Panc1 (cell line): Measurements from ENCODE around the gene TPR. TPM values are rescaled to one million over a fixed set of nuclear protein-coding genes. Genes with fewer than 3 reads are reported as not detected.

ENCODE experiments used
- ATAC-seq: fragments of 200-7000 bp; cut with Tn5 transposase; 2 replicates; pipeline ENCODE4 v1.9.1; 2020; ENCODE audit warnings: mild to moderate bottlenecking, moderate library complexity
- BruUV-seq: library from RNA; stranded (reverse); fragments of 400-500 nt; replicated peaks from 2 replicates; lab custom pipeline; 2021; lab: Mats Ljungman, UMichigan
- CTCF ChIA-PET: fragments of 300-600 bp; sonication (Branson Sonifier 250); formaldehyde crosslinking; loops from one replicate; lab custom pipeline; 2022; ENCODE audit warnings: antibody characterized with exemption; lab: Charles Lee
- POLR2A ChIA-PET: fragments of 300-600 bp; sonication (Branson Sonifier 250); formaldehyde crosslinking; loops from one replicate; lab custom pipeline; 2022; ENCODE audit warnings: antibody characterized with exemption; lab: Charles Lee
- DNase-seq: peaks from one replicate; pipeline ENCODE4 v3.0.0-alpha.2; 2010; ENCODE audit warnings: low read depth, low spot score
- H3K27ac ChIP-seq: 2 replicates; pipeline ENCODE4 v1.5.1; 2011; ENCODE audit warnings: mild to moderate bottlenecking, low read length, inconsistent platforms
- H3K27me3 ChIP-seq: fragments of 200-500 bp; sonication (Bioruptor generic); 2 replicates; pipeline ENCODE4 v1.6.0; 2014; ENCODE audit warnings: low read length, inconsistent platforms; ENCODE audit not compliant: control insufficient read depth, insufficient read depth
- H3K36me3 ChIP-seq: fragments of 200-500 bp; sonication (Bioruptor generic); 2 replicates; pipeline ENCODE4 v1.5.1; 2014; ENCODE audit warnings: inconsistent platforms, mild to moderate bottlenecking, low read length, moderate library complexity; ENCODE audit not compliant: control insufficient read depth, insufficient read depth
- H3K4me1 ChIP-seq: 2 replicates; pipeline ENCODE4 v1.5.1; 2011; ENCODE audit warnings: inconsistent platforms, mild to moderate bottlenecking, low read length, moderate library complexity; ENCODE audit not compliant: control insufficient read depth, insufficient read depth
- H3K4me3 ChIP-seq, 2 experiments: 2 replicates each; pipeline ENCODE4 v1.5.1; 2011 to 2012; ENCODE audit warnings: low read depth in 2 of 2, low read length in 2 of 2, mild to moderate bottlenecking in 2 of 2, inconsistent platforms in 1 of 2, moderate library complexity in 1 of 2
- H3K9me3 ChIP-seq: fragments of 200-500 bp; sonication (Bioruptor generic); 2 replicates; pipeline ENCODE4 v1.5.1; 2014; ENCODE audit warnings: low read depth, mild to moderate bottlenecking, inconsistent platforms, low read length, moderate library complexity; ENCODE audit not compliant: control insufficient read depth, insufficient read depth
- POLR2AphosphoS5 ChIP-seq: IDR thresholded peaks from 2 replicates; pipeline ENCODE4 v1.6.1; 2012; ENCODE audit warnings: mild to moderate bottlenecking, low read depth, low read length, moderate library complexity
- SIN3A ChIP-seq: IDR thresholded peaks from 2 replicates; pipeline ENCODE4 v1.6.1; 2012; ENCODE audit warnings: low read depth, mild to moderate bottlenecking, low read length, moderate library complexity, borderline replicate concordance; ENCODE audit not compliant: insufficient read depth
- TCF7L2 ChIP-seq: IDR thresholded peaks from 2 replicates; pipeline ENCODE4 v1.6.1; 2011; ENCODE audit warnings: mild to moderate bottlenecking, low read depth, low read length, inconsistent platforms
- in situ Hi-C: cut with HindIII; loops from 2 replicates; pipeline ENCODE4 v1.10.0; 2016; ENCODE audit warnings: low sequenced_read_pairs, low pct_unique_long_range_greater_than_20kb
- intact Hi-C: fragments of 100-400 bp; cut with micrococcal nuclease; formaldehyde crosslinking; loops from one replicate; pipeline ENCODE4 v1.10.0; 2022; ENCODE audit not compliant: unreplicated experiment
- total RNA-seq: library from RNA; stranded (reverse); gene quantifications from one replicate; pipeline ENCODE4 v1.2.1, GENCODE V29; 2021; ENCODE audit not compliant: unreplicated experiment
- TF ChIP-seq, protein P1 (sequence below), 2 experiments: IDR thresholded peaks; 2 replicates each; pipeline ENCODE4 v1.6.1; 2011 to 2012; ENCODE audit warnings: low read depth in 2 of 2, control low read depth in 1 of 2, low read length in 1 of 2, mild to moderate bottlenecking in 1 of 2, moderate library complexity in 1 of 2; ENCODE audit not compliant: insufficient read depth in 1 of 2
- TF ChIP-seq, protein P2 (sequence below): fragments of 450-650 bp; IDR thresholded peaks from 2 replicates; pipeline ENCODE4 v1.5.1; 2017; ENCODE audit warnings: mild to moderate bottlenecking

The TPR gene
- total RNA-seq, 1 experiment from 2014 or later: 115 TPM

DNA sequence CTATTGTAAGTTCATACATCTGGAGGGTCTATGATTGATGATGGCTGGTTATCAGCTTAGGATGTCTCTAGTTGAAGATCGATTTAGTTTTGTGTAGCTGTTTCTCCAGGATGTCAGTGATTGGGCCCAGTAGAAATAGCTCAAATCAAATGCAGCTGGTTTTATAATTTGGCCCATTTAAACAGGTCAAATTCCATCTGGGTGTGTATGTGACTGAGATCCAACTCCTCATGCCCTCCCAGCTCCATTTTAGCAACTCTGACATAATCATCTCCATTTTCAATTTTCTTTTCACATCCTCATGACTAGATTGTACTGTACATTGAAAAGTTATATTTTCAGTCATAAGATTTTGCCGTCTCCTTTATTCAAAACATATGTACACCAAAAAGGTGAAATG, 99.2 kb downstream of the TPR start:
- Histone ChIP-seq H3K36me3 (no peaks in the 10 kb centered on the region), H3K4me1 (no peaks in the 10 kb centered on the region), H3K27ac (no peak overlapping the region), H3K9me3 (no peaks in the 10 kb centered on the region), H3K27me3 (no peaks in the 10 kb centered on the region), H3K4me3 (no peak overlapping the region)
- intact Hi-C loops: no loop called here
- no peak for ATAC-seq
- in situ Hi-C loops: no loop called here
- DNase-seq: no peak
- TF ChIP-seq, protein P1, sequence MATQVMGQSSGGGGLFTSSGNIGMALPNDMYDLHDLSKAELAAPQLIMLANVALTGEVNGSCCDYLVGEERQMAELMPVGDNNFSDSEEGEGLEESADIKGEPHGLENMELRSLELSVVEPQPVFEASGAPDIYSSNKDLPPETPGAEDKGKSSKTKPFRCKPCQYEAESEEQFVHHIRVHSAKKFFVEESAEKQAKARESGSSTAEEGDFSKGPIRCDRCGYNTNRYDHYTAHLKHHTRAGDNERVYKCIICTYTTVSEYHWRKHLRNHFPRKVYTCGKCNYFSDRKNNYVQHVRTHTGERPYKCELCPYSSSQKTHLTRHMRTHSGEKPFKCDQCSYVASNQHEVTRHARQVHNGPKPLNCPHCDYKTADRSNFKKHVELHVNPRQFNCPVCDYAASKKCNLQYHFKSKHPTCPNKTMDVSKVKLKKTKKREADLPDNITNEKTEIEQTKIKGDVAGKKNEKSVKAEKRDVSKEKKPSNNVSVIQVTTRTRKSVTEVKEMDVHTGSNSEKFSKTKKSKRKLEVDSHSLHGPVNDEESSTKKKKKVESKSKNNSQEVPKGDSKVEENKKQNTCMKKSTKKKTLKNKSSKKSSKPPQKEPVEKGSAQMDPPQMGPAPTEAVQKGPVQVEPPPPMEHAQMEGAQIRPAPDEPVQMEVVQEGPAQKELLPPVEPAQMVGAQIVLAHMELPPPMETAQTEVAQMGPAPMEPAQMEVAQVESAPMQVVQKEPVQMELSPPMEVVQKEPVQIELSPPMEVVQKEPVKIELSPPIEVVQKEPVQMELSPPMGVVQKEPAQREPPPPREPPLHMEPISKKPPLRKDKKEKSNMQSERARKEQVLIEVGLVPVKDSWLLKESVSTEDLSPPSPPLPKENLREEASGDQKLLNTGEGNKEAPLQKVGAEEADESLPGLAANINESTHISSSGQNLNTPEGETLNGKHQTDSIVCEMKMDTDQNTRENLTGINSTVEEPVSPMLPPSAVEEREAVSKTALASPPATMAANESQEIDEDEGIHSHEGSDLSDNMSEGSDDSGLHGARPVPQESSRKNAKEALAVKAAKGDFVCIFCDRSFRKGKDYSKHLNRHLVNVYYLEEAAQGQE (IDR thresholded peaks at IDR 0.05; ENCODE audit: insufficient read depth in 1 of 2, low read depth in 2 of 2, low read length in 1 of 2): no peak
- TF ChIP-seq SIN3A (no peak), TCF7L2 (no peak), POLR2AphosphoS5 (no peak)
- TF ChIP-seq, protein P2, sequence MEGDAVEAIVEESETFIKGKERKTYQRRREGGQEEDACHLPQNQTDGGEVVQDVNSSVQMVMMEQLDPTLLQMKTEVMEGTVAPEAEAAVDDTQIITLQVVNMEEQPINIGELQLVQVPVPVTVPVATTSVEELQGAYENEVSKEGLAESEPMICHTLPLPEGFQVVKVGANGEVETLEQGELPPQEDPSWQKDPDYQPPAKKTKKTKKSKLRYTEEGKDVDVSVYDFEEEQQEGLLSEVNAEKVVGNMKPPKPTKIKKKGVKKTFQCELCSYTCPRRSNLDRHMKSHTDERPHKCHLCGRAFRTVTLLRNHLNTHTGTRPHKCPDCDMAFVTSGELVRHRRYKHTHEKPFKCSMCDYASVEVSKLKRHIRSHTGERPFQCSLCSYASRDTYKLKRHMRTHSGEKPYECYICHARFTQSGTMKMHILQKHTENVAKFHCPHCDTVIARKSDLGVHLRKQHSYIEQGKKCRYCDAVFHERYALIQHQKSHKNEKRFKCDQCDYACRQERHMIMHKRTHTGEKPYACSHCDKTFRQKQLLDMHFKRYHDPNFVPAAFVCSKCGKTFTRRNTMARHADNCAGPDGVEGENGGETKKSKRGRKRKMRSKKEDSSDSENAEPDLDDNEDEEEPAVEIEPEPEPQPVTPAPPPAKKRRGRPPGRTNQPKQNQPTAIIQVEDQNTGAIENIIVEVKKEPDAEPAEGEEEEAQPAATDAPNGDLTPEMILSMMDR: no peak
- ChIA-PET POLR2A (no interaction called here), CTCF (no interaction called here)
- BruUV-seq: no TSS peak

GRCh38 chr1:186272486-186272885, 102.6 kb downstream of the TPR start:
- intact Hi-C loops (no loop called here), in situ Hi-C loops (no loop called here)
- Histone ChIP-seq H3K27me3 (no peaks in the 10 kb centered on the region), H3K4me1 (no peaks in the 10 kb centered on the region), H3K27ac (no peak overlapping the region), H3K9me3 (no peaks in the 10 kb centered on the region), H3K36me3 (no peaks in the 10 kb centered on the region), H3K4me3 (no peak overlapping the region)
- TF ChIP-seq, protein P2: no peak
- TF ChIP-seq SIN3A (no peak), TCF7L2 (no peak), POLR2AphosphoS5 (no peak)
- TF ChIP-seq, protein P1 (IDR thresholded peaks at IDR 0.05; ENCODE audit: insufficient read depth in 1 of 2, low read depth in 2 of 2, low read length in 1 of 2): no peak
- DNase-seq: no peak
- no peak for ATAC-seq
- CTCF ChIA-PET: no interaction called here
- no TSS peak for BruUV-seq
- POLR2A ChIA-PET: no interaction called here
